Omental fat pad (tissue), 4 donors: ENCODE results near the gene ALDH1A1. TPM values are rescaled to one million over a fixed set of nuclear protein-coding genes. Genes with fewer than 3 reads are reported as not detected.

Experiments
- ATAC-seq: fragments of 150-250 bp; one replicate; pipeline ENCODE4 v1.9.1; 2016; ENCODE audit warnings: mild to moderate bottlenecking, moderate library complexity; ENCODE audit not compliant: low FRiP score
- DNase-seq: peaks from one replicate; pipeline ENCODE4 v3.0.0-alpha.2; 2019; ENCODE audit warnings: low spot score
- CTCF ChIP-seq, 3 donors: fragments of 450-650 bp; IDR thresholded peaks; one replicate each; pipeline ENCODE4 v1.5.1; 2016 to 2017; ENCODE audit warnings: antibody characterized with exemption in 3 of 3, mild to moderate bottlenecking in 3 of 3, moderate library complexity in 2 of 3
- total RNA-seq, 4 donors: library from RNA; depleted of rRNA; stranded (reverse); fragments of >200 nt; gene quantifications; one replicate each; pipeline ENCODE4 v1.1.0, GENCODE V29; 2016

ALDH1A1 gene
- total RNA-seq, 4 donors from 2014 or later: 119 to 151 (median 138) TPM

GRCh38 chr9:72951520-72952380, 1.1 kb downstream of the ALDH1A1 start:
- ATAC-seq (no peak), DNase-seq (no peak)
- TF ChIP-seq CTCF (IDR thresholded peaks at IDR 0.05): no peak

- ATAC-seq: no peak
- DNase-seq: no peak
- no peak for TF ChIP-seq CTCF (IDR thresholded peaks at IDR 0.05)
Observed at GRCh38 chr9:72950875-72951442, 1.9 kb downstream of the ALDH1A1 start.

DNA sequence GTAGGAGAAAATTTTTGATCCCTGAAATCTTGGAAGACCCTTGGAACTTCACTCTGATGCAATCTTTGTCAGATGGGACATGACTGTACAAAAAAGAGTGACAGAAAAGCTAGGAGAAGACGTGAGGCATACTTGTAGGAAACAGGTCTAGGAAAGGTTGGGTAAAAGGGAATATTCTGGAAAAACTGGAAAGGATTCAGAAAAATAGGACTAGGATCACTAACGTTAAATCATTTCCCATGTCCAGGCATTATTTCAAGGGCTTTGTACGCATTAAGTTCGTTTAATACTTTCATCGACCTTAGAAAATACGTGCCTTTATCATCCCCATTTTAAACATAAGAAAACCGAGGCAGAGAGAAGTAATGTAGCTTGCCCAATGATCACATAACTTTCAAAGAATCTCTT, 2.9 kb downstream of the ALDH1A1 start:
- ATAC-seq (no peak), DNase-seq (no peak)
- no peak for TF ChIP-seq CTCF (IDR thresholded peaks at IDR 0.05)

DNA sequence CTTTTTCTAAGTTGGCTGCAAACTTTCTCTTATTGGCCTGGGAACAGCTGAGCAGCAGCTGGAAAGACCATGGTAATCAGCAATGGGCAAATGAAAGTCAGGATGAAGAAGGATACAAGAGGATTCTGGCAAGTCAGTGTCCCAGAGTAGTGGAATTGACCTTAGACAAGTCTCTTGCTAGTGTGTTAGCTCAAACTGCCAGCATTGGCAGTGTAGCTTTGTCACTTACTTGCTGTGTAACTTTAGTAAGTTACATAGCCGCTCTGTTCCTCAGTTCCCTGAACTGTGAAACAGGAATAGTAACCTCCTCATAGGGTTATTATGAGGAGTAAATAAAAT, 3.6 kb downstream of the ALDH1A1 start:
- DNase-seq (no peak), ATAC-seq (no peak)
- no peak for TF ChIP-seq CTCF (IDR thresholded peaks at IDR 0.05)

- no peak for TF ChIP-seq CTCF (IDR thresholded peaks at IDR 0.05)
- ATAC-seq (no peak), DNase-seq (no peak)
Observed at GRCh38 chr9:72948575-72949243, 4.1 kb downstream of the ALDH1A1 start.

DNA sequence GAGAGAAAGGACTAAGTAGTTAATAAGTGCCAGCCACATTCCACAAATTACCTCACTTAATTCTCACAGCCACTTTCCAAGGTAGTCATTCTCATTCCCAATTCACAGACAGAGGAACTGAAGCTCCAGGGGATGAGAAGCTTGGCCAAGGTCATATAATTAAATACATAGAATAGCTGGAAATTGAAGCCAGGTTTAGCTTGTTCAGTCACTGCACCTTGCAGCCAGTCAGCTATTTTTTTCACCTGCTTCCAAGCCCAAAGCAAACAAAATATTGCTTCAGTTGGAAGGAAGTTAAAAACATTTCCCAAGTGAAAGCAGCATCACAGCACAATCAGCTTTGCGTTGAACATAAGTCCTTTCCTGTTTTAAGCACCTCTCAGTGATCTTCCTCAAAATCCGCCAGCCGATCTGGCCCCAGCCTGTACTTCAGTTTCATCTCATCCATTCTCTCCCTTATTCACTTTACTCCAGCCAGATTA, 4.8 kb downstream of the ALDH1A1 start:
- no peak for ATAC-seq

More for the DNA sequence above, 4.8 kb downstream of the ALDH1A1 start:
- TF ChIP-seq CTCF (IDR thresholded peaks at IDR 0.05): no peak
- DNase-seq: no peak
